ENCODE results near the gene LTO1. TPM values are rescaled to one million over a fixed set of nuclear protein-coding genes. Genes with fewer than 3 reads are reported as not detected.

LTO1 gene
- polyA plus RNA-seq, 2 donors = 15.0 to 22.9 TPM

GRCh38 chr11:69643646-69644045, 31.5 kb downstream of the LTO1 start:
- peak overlapping the region; percentile 85 to 88 for H3K4me3 ChIP-seq (ENCODE audit: low read depth in 1 of 2, low read length in 2 of 2)
- peaks cover 0 to 13% of the 10 kb centered on the region in 2 donors for H3K4me1 ChIP-seq (ENCODE audit: control insufficient read depth in 2 of 2, insufficient read depth in 2 of 2, low read length in 1 of 2)
- 30 to 39% methylated on average over 26 to 27 of the region's 27 CpGs for WGBS, 2 donors
- no peaks in the 10 kb centered on the region for H3K27me3 ChIP-seq (ENCODE audit: control insufficient read depth in 1 of 2, insufficient read depth in 2 of 2, low read length in 2 of 2)
- peak overlapping the region; percentile 19 to 48 for H3K27ac ChIP-seq (ENCODE audit: low read depth in 2 of 2, low read length in 1 of 2)
- peaks cover 0 to 31% of the 10 kb centered on the region in 2 donors for H3K36me3 ChIP-seq (ENCODE audit: control insufficient read depth in 2 of 2, insufficient read depth in 2 of 2, low read length in 1 of 2)
- H3K9me3 ChIP-seq (ENCODE audit: control insufficient read depth in 2 of 2, insufficient read depth in 1 of 2, low read depth in 1 of 2, low read length in 1 of 2) = no peaks in the 10 kb centered on the region

DNA sequence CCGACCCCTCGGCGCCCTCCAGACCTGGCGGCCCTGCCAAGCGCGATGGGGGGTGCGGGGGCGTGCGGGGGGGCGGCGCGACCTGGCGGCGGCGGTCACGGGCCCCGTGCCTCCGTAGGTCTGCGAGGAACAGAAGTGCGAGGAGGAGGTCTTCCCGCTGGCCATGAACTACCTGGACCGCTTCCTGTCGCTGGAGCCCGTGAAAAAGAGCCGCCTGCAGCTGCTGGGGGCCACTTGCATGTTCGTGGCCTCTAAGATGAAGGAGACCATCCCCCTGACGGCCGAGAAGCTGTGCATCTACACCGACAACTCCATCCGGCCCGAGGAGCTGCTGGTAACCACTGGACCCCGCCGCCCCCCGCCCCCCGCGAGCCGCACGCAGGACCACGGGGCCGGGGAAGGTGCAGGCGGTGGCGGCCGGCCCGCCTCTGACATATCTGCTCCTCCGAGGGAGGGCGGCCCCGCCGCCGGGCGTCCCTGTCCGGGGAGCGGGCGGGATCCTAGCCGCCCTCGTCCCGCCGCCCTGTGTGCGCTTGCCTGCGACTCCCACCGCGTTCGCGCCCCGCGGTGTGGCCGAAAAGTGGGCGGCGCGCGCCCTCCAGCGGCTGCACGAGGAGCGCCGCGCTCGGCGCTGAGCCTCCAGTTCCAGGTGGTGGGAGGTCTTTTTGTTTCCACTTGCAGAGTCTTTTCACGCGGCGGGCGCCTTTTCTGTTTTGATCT, 32.1 kb downstream of the LTO1 start:
- Histone ChIP-seq H3K9me3 (ENCODE audit: control insufficient read depth in 2 of 2, insufficient read depth in 1 of 2, low read depth in 1 of 2, low read length in 1 of 2) (no peaks in the 10 kb centered on the region), H3K27ac (ENCODE audit: low read depth in 2 of 2, low read length in 1 of 2) (peak overlapping the region; percentile 78 to 84), H3K4me1 (ENCODE audit: control insufficient read depth in 2 of 2, insufficient read depth in 2 of 2, low read length in 1 of 2) (peaks cover 1 to 13% of the 10 kb centered on the region in 2 donors), H3K27me3 (ENCODE audit: control insufficient read depth in 1 of 2, insufficient read depth in 2 of 2, low read length in 2 of 2) (no peaks in the 10 kb centered on the region), H3K4me3 (ENCODE audit: low read depth in 1 of 2, low read length in 2 of 2) (peak overlapping the region; percentile 85 to 88), H3K36me3 (ENCODE audit: control insufficient read depth in 2 of 2, insufficient read depth in 2 of 2, low read length in 1 of 2) (peaks cover 0 to 27% of the 10 kb centered on the region in 2 donors)
- 1% methylated on average over 51 to 81 of the region's 81 CpGs for WGBS, 2 donors

GRCh38 chr11:69642549-69642912, 32.6 kb downstream of the LTO1 start:
- Histone ChIP-seq H3K4me3 (ENCODE audit: low read depth in 1 of 2, low read length in 2 of 2) (peak overlapping the region; percentile 85 to 88), H3K9me3 (ENCODE audit: control insufficient read depth in 2 of 2, insufficient read depth in 1 of 2, low read depth in 1 of 2, low read length in 1 of 2) (no peaks in the 10 kb centered on the region), H3K36me3 (ENCODE audit: control insufficient read depth in 2 of 2, insufficient read depth in 2 of 2, low read length in 1 of 2) (peaks cover 0 to 23% of the 10 kb centered on the region in 2 donors), H3K4me1 (ENCODE audit: control insufficient read depth in 2 of 2, insufficient read depth in 2 of 2, low read length in 1 of 2) (peaks cover 5 to 18% of the 10 kb centered on the region in 2 donors), H3K27me3 (ENCODE audit: control insufficient read depth in 1 of 2, insufficient read depth in 2 of 2, low read length in 2 of 2) (no peaks in the 10 kb centered on the region), H3K27ac (ENCODE audit: low read depth in 2 of 2, low read length in 1 of 2) (peak overlapping the region; percentile 78 to 84)
- 0% methylated on average over 30 to 40 of the region's 40 CpGs for WGBS, 2 donors

DNA sequence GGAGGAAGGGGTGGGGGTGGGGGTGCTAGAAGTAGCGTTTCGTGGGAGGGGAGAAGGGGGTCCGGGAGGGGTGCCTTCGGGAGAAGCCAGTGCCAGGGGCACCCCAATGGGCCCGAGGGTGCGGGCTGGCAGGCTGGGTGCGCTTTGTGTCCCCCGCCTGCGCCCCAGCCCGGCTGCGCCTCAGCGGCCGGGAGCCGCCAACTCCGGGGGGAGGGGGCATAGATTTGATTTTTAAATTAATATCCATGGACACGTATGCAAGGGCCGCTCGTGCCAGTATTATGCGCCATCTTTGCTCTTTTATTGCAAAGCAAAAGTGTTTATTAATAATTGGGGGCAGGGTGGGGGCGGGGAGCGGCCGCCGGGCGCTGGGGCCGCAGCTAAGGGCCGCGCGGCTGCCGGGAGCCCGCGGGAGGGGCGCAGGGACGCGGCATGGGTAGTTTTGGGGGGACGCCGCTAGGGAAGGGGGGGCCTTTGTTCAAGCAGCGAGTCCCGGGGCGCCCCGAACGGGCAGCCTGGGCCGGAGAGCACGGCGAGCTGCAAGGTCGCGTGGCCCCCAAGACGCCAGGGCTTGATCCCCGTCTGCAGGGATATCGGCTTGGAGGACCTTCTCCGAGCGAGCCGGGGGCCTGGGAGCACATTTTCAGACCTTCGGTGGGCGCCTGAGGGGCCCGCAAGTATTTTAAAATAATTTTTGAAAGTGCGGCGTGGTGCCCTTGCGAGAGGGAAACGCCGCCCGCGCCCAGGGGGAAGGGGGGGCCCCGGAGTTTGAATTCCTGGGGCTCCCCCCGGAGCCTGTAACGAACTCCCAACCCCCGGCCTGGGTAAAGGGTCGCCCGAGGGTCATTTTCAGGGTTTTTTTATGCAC, 33.2 kb downstream of the LTO1 start:
- peaks cover 11 to 24% of the 10 kb centered on the region in 2 donors for H3K4me1 ChIP-seq (ENCODE audit: control insufficient read depth in 2 of 2, insufficient read depth in 2 of 2, low read length in 1 of 2)
- H3K36me3 ChIP-seq (ENCODE audit: control insufficient read depth in 2 of 2, insufficient read depth in 2 of 2, low read length in 1 of 2) = peaks cover 0 to 17% of the 10 kb centered on the region in 2 donors
- H3K27me3 ChIP-seq (ENCODE audit: control insufficient read depth in 1 of 2, insufficient read depth in 2 of 2, low read length in 2 of 2) = no peaks in the 10 kb centered on the region
- no peaks in the 10 kb centered on the region for H3K9me3 ChIP-seq (ENCODE audit: control insufficient read depth in 2 of 2, insufficient read depth in 1 of 2, low read depth in 1 of 2, low read length in 1 of 2)
- 1% methylated on average over 68 of the region's 68 CpGs for WGBS, 2 donors
- peak overlapping the region; percentile 85 to 88 for H3K4me3 ChIP-seq (ENCODE audit: low read depth in 1 of 2, low read length in 2 of 2)
- peak overlapping the region; percentile 78 to 84 for H3K27ac ChIP-seq (ENCODE audit: low read depth in 2 of 2, low read length in 1 of 2)

- peak within 1 kb of the TSS; percentile 83 to 84 for H3K27ac ChIP-seq (ENCODE audit: low read depth in 2 of 2, low read length in 1 of 2)
- H3K27me3 ChIP-seq (ENCODE audit: control insufficient read depth in 1 of 2, insufficient read depth in 2 of 2, low read length in 2 of 2) = no peaks in the 10 kb centered on the region
- WGBS, 2 donors = 0 to 1% methylated on average over 43 to 49 of the region's 49 CpGs
- peaks cover 0 to 16% of the 10 kb centered on the region in 2 donors for H3K36me3 ChIP-seq (ENCODE audit: control insufficient read depth in 2 of 2, insufficient read depth in 2 of 2, low read length in 1 of 2)
- peak within 1 kb of the TSS; percentile 85 to 88 for H3K4me3 ChIP-seq (ENCODE audit: low read depth in 1 of 2, low read length in 2 of 2)
- no peaks in the 10 kb centered on the region for H3K9me3 ChIP-seq (ENCODE audit: control insufficient read depth in 2 of 2, insufficient read depth in 1 of 2, low read depth in 1 of 2, low read length in 1 of 2)
- H3K4me1 ChIP-seq (ENCODE audit: control insufficient read depth in 2 of 2, insufficient read depth in 2 of 2, low read length in 1 of 2) = peaks cover 11 to 32% of the 10 kb centered on the region in 2 donors
Measured at GRCh38 chr11:69640995-69641581, 34.1 kb downstream of the LTO1 start, which contains the start of gene CCND1. Gene CCND1 (plus strand): TSS chr11:69641156. CDS start chr11:69641314, 158 bp downstream.

GRCh38 chr11:69640260-69640994, 34.7 kb downstream of the LTO1 start:
- Histone ChIP-seq H3K4me3 (ENCODE audit: low read depth in 1 of 2, low read length in 2 of 2) (peak overlapping the region; percentile 60 to 88), H3K27me3 (ENCODE audit: control insufficient read depth in 1 of 2, insufficient read depth in 2 of 2, low read length in 2 of 2) (no peaks in the 10 kb centered on the region), H3K4me1 (ENCODE audit: control insufficient read depth in 2 of 2, insufficient read depth in 2 of 2, low read length in 1 of 2) (peaks cover 11 to 33% of the 10 kb centered on the region in 2 donors), H3K36me3 (ENCODE audit: control insufficient read depth in 2 of 2, insufficient read depth in 2 of 2, low read length in 1 of 2) (peaks cover 0 to 13% of the 10 kb centered on the region in 2 donors), H3K27ac (ENCODE audit: low read depth in 2 of 2, low read length in 1 of 2) (peak overlapping the region; percentile 83 to 84), H3K9me3 (ENCODE audit: control insufficient read depth in 2 of 2, insufficient read depth in 1 of 2, low read depth in 1 of 2, low read length in 1 of 2) (no peaks in the 10 kb centered on the region)
- 2% methylated on average over 43 of the region's 43 CpGs for WGBS, 2 donors

DNA sequence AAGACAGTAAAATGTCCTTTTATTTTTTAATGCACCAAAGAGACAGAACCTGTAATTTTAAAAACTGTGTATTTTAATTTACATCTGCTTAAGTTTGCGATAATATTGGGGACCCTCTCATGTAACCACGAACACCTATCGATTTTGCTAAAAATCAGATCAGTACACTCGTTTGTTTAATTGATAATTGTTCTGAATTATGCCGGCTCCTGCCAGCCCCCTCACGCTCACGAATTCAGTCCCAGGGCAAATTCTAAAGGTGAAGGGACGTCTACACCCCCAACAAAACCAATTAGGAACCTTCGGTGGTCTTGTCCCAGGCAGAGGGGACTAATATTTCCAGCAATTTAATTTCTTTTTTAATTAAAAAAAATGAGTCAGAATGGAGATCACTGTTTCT, 35.3 kb downstream of the LTO1 start:
- peaks cover 11 to 33% of the 10 kb centered on the region in 2 donors for H3K4me1 ChIP-seq (ENCODE audit: control insufficient read depth in 2 of 2, insufficient read depth in 2 of 2, low read length in 1 of 2)
- peaks cover 0 to 11% of the 10 kb centered on the region in 2 donors for H3K36me3 ChIP-seq (ENCODE audit: control insufficient read depth in 2 of 2, insufficient read depth in 2 of 2, low read length in 1 of 2)
- H3K27me3 ChIP-seq (ENCODE audit: control insufficient read depth in 1 of 2, insufficient read depth in 2 of 2, low read length in 2 of 2) = no peaks in the 10 kb centered on the region
- peak overlapping the region; percentile 60 to 88 for H3K4me3 ChIP-seq (ENCODE audit: low read depth in 1 of 2, low read length in 2 of 2)
- WGBS, 2 donors = 6 to 11% methylated on average over 9 of the region's 9 CpGs
- peak overlapping the region; percentile 83 to 84 for H3K27ac ChIP-seq (ENCODE audit: low read depth in 2 of 2, low read length in 1 of 2)
- H3K9me3 ChIP-seq (ENCODE audit: control insufficient read depth in 2 of 2, insufficient read depth in 1 of 2, low read depth in 1 of 2, low read length in 1 of 2) = no peaks in the 10 kb centered on the region

- Histone ChIP-seq H3K9me3 (ENCODE audit: control insufficient read depth in 2 of 2, insufficient read depth in 1 of 2, low read depth in 1 of 2, low read length in 1 of 2) (no peaks in the 10 kb centered on the region), H3K4me1 (ENCODE audit: control insufficient read depth in 2 of 2, insufficient read depth in 2 of 2, low read length in 1 of 2) (peaks cover 11 to 27% of the 10 kb centered on the region in 2 donors), H3K27ac (ENCODE audit: low read depth in 2 of 2, low read length in 1 of 2) (peak overlapping the region; percentile 69 to 89), H3K4me3 (ENCODE audit: low read depth in 1 of 2, low read length in 2 of 2) (peak overlapping the region; percentile 32 to 54), H3K27me3 (ENCODE audit: control insufficient read depth in 1 of 2, insufficient read depth in 2 of 2, low read length in 2 of 2) (no peaks in the 10 kb centered on the region), H3K36me3 (ENCODE audit: control insufficient read depth in 2 of 2, insufficient read depth in 2 of 2, low read length in 1 of 2) (peaks cover 0 to 7% of the 10 kb centered on the region in 2 donors)
- WGBS, 2 donors = 1% methylated on average over 58 to 64 of the region's 64 CpGs
Measured at GRCh38 chr11:69638941-69639681, 36.0 kb downstream of the LTO1 start.
